HG03025 (cell line): ENCODE data around the gene CTTN.

Source experiments
- ATAC-seq: cut with Tn5 transposase; IDR thresholded peaks from one replicate; pipeline ENCODE4 v1.9.1; 2021; ENCODE audit warnings: mild to moderate bottlenecking, moderate library complexity; ENCODE audit not compliant: unreplicated experiment, low FRiP score

CTTN gene

DNA sequence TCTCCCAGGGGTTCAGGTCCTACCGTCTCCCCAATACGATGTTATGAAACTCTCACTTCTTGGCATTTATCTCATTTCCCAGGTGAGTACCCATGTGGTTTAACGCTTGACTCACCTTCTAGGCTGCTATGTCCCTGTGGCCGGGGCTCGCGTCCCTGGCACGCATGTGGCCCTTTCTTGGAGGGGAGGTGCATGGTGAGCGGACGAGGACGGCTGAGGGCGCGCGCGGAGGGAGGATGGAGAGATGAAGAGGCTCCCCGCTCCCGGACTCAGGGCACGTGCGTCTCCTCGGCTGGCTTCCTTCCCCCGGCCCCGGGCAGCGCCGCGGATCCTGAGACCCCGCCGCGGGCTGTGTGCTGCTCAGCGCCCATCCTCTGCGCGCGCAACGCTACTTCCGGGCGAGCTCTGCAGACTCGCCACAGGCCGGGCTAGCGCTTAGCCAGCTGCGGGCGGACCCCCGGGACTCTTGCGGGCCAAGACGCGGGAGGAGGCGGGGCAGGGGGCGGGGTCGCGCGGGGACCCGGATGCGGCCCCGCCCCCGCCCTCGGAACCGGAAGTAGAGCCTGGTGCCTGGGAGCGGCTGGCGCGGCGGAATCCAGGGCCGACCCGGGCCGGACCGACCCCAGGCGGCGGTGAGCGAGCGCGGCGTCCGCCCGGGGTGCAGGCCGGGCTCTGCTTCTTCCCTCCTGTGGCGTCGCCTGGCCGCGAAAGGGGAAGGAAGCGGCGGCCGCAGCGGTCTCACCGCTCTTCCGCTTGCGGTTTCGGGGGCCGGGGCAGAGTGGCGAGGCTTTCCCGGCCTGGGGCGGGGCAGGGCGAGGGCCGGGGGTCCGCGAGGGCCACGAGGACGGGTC lies at the start of gene CTTN:
TSS of gene CTTN (plus strand) at position 547 of the 851 bp plus-strand sequence. CDS start 8,769 bp downstream, outside the sequence.
- no peak for ATAC-seq

DNA sequence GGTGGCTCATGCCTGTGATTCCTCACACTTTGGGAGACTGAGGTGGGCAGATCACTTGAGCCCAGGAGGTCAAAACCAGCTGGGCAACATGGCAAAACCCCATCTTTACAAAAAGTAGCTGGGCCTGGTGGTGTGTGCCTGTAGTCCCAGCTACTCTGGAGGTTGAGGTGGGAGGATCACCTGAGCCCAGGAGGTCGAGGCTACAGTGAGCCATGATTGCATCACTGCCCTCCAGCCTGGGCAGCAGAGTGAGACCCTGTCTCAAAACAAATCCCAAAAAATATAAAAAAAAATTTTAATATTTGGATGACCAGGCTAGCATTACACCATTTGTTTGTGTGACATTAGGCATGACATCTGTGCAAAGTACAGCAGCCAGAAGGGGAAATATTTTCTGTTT lies 49.7 kb upstream of the CTTN start:
- no peak for ATAC-seq

DNA sequence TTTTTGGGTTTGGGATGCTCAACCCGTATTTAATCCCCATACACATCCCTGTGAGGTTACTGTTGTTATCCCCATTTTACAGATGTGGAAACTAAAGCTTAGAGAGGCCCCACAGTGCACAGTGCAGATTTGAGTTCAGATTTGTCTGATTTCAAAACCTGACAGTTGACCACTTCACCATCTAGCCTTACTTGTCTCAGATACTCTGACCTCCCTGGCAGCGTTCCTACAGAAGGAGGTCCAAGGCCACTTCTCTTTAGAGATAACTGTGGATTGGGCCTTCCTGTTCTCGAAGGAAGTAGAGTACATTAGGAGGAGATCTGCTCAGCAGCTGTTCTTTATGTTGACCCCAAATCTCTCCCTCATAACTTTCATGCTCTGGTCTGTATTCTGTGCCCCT lies 46.7 kb upstream of the CTTN start:
- no peak for ATAC-seq

DNA sequence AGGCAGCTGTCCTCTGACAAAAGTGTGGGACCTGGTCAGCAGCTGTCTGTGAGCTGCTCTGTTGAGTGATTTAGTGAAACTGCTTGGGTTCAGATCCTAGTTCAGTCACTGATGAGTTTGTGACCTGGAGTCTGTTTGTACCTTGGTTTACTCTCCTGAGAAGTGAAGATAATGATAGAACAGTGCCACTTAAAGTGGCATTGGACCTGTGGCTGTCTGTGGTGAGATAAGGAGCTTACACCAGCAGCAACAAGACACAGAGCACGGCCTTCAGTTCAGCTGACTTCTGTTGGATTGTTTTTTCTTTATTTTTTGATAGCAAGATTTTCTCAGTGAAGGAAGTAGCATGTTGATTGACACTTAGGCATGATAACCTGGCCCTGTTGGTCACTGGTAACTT lies 46.2 kb upstream of the CTTN start:
- ATAC-seq, result no peak

DNA sequence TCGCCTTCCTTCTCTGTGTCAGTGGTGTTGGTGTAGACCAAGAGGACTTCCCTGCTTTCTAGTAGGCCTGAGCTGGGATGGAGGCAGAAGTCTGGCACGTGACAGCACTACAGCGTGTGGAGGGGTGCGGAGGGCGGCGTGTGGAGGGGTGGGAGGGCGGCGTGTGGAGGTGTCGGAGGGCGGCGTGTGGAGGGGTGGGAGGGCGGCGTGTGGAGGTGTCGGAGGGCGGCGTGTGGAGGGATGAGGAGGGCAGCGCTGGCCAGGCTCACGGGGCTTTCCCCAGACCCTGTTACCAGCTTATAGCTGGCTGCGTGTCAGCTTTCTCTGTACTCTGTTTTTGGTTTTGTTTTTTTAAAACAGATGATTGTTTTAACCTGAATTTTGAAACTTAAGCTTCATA lies 45.7 kb upstream of the CTTN start:
- no peak for ATAC-seq

DNA sequence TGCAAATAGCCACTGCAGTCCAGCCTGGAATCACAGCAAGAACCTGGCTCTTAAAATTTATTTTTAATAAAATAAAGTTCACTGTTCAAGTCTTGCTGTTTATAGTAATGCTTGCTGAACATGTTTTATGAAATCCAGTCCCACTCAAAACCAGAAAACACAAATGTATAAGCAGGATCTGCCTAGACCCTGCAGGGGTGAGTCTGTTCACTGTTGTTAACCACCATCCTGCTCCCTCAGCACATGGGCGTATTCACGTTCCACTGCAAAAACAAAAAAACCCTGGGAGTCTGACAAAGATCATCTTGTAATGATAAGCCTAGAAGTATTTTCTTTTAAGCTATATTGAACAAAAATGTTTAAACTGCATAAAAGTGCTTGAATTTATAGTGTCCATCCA lies 45.0 kb upstream of the CTTN start:
- ATAC-seq, result no peak

DNA sequence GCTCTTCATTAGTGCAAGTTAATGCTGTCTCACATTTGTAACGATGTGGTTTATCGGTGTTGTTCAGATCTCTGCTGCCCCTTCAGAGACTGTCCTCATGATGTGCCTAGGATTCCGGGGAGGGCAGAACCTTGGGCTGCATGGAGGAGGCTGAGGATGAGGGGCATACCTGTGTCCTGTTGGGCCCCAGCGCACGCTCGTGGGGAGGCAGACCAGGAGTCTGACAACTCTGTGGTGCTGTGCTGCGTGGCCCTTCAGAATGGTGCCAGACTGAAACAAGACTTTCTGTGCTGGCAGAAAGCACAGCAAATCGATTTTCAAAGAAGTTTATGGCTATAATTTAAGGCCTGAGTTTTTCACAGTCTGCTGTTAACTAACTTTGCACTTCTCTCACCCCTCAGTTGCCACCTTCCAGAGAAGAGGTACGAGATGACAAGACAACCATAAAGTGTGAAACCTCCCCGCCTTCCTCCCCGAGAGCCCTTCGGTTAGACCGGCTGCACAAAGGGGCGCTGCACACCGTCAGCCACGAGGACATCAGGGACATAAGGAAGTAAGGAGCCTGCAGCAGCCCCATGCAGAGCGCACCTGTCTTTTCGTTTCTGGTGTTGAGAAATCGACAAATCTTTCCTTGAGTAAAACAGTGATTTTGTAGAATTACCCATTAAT lies 44.3 kb upstream of the CTTN start:
- ATAC-seq, result no peak

DNA sequence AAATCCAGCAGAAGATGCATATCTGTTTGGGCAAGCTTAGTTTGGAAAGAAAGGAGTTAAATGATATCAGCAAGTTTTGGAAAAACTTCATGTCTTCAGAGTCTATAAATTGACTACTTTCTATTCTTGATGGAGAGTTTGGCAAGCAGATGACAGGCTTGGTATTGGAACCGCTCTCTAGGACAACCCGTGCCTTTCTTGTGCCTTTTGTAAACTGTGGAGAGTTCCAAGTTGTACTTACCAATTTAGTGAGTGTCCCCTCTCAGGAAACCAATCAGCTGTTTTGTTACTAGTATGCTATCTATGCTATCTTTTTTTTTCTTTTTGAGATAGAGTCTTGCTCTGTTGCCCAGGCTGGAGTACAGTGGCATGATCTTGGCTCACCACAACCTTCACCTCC lies 43.7 kb upstream of the CTTN start:
- ATAC-seq, result no peak

DNA sequence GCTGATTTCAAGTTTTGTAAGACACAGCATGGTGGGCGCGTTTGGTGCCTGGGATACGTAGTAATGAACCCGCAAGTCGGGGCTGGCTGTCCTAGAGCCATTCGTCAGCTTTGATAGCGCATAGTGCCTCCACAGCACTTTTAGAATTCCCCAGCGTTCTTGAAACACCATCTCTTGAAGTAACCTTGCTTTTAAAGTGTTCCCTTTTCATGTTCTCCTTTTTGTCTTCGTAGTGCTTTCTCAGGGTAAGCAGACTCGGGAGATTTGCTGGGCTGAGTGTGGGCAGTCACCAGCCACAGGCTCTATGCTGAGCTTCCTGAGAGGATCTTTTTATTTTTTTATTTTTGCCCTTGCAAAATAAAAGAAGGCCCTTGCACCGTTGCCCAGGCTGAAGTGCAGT lies 39.6 kb upstream of the CTTN start:
- ATAC-seq, result no peak

DNA sequence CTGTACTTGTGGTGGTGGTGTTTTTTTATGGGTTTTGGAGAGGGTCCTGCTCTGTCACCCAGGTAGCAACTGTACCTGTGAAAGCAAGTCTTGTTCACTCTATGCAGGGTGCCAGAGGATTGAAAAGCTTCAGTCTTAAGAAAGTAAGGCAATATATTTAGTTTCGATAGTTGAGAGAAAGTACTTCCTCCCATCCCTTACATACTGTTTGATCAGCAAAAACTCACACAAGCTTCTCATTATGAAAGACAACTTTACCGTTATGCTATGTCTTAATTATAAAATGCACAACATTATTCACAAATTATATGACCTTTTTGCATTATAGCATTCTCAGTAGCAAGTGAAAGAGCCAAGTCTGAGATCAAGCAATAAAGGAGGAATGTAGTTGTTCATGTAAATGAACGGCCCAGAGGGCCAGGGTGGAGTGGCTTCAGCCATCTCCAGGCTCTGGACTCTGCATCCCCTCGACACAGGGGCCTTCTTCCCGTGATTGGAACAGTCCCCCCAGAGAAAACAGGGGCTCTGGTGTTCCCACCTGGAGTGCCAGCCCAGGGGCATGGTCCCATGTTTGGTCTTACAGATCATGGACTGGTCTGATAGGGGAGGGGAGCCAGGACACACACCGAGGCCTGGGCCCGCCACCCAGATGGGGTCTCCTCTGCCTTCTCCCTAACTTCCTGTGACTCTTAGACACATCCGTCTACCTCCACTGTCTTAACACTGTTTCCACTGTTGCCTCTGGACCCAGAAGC lies 38.7 kb upstream of the CTTN start:
- ATAC-seq, result no peak

DNA sequence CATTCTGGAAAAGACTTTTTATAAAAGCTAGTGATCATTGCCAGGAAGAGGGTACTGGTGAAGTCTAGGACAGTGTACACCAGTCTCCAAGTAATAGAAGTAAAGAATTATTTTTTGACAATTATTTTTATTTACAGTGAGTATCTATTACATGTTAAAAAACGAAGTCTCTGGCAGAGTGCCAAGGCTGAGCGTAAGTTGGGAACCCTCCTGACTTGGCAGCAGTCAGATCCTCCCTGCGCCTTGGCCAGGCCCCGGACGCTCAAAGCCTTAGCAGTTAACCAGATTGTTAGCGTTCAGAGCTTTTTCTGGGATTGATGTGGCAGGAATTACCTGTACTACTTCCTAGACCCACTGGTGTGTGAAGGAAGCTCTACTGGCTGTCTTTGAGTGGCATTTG lies 38.1 kb upstream of the CTTN start:
- ATAC-seq, result no peak

DNA sequence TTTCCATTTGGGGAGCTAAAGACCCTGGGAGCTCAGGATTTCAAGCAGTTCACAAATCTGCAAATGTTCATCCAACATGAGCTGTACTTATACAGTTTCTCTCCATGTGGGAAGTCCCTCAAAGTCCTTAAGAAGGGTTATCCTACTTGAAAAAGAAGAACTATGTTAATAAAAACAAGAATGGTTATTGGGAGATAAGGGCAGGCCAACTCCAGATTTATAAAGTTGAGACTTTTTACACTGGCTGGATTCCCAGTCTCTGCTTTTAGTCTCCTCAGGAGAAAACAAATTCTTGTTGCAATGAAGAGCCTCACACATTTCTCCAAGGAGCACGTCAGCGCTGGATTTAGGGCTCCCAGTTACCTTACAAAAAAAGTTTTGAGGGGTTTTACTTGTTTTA lies 34.2 kb upstream of the CTTN start:
- no peak for ATAC-seq

DNA sequence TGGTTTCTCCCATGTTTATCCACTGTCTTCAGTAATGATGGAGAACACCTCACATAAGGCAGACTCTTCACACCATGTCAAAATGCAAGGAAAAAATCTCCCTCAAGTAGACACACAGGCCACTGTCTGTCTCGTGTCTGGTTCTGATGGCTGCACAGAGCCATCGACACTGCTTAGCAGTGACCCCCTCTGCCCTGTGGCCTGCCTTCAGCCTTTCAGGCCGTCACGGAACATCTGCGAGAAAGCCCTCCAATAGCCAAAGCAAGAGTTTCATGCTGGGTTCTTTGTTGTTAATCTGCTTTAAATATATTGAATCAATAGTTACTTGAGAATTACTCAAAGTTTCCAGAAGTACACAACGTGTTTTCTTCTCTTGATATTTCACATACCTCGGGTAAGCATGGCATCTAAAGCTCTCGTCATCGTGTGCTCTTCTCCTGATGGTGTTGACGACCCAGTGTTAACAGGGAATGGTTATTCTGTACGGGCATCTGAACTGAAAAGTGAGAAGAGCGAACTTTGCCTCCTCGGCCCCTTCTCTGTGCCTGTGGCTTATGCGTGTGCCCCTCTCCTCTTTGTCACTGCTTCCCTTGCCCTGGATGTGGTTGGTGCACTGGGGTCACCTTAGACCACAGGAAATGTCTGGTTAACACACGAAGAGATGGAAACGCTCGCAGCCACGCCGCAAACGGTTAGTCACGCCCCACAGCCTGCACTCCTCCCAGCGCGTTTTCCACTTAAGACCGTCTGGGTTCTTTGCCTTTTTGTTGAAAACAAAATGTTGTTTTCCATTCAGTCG lies 33.4 kb upstream of the CTTN start:
- ATAC-seq, result no peak

DNA sequence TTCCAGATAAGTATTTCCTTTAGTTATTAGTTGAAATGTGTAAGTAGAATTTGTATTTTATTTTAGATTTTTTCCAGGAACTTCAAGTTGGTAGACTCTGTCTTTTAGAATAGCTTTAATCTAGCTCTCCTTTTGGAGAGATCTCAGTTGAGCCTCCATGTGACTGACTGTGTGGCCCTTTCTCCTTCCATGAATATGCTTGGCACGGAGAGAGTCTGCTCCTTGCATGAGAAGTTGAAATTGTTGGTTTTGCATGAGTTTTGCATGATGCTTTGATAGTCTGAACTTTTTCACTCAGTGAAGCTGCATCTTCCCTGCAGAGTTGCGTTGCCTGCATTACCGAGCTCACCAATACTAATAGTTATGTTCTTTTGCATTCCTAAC lies 32.8 kb upstream of the CTTN start:
- no peak for ATAC-seq

DNA sequence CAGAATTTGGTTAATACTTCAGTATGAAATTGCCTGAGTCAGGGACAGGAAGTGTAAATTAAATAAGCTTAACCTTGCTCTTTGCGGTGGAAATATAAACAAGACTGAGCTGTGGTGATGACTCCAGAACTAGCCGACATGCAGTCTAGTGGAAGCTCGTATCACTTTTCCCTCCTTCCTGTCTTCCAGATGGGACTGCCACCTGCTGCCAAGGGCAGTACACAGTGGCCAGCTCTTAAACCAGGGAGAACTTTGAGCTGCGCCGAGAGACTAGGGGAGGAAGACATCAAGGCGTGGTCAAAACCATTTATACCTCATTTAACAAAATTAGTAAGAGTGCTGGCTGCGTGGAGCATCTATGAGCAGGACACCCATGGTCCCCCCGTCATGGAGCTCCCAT lies 31.3 kb upstream of the CTTN start:
- no peak for ATAC-seq

DNA sequence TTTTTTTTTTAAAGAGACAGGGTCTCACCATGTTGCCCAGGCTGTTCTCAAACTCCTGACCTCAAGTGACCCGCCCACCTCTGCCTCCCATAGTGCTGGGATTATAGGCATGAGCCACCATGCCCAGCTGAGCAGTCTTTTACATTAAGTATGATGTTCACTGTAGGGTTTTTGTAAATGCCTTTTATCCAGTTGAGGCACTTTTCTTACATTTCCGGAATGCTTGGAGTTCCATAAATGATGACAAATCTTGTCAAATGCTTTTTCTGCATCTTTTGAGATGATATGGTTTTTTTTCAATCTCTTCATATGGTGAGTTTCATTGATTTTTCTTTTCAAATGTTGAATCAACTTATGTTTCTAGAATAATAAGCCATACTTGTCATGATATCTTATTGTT lies 29.4 kb upstream of the CTTN start:
- no peak for ATAC-seq

DNA sequence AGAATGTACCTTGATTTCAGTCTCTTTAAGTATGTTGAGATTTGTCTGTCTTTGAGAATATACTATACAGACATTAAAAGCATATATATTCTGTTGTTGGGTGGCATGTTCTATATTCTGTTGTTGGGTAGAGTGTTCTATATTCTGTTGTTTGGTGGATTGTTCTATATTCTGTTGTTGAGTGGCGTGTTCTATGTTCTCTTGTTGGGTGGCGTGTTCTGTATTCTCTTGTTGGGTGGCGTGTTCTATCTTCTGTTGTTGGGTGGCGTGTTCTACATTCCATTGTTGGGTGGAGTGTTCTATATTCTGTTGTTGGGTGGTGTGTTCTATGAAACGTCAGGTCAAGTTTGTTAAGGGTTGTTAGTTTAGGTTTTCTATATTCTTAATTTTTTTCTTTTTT lies 27.1 kb upstream of the CTTN start:
- ATAC-seq, result no peak

DNA sequence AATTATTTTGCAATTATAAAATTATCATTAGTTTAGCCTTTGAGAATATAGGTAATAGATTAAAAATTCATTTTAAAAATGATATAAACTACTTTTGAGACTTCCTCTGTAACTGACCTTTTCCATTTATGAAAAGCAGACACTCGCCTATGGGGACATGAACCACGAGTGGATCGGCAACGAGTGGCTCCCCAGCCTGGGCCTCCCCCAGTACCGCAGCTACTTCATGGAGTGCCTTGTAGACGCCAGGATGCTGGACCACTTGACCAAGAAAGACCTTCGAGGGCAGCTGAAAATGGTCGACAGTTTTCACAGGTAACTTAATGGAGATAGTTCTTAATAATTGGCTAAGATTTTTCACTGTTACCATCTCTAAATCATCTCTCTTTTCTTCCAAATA lies 26.3 kb upstream of the CTTN start:
- no peak for ATAC-seq

DNA sequence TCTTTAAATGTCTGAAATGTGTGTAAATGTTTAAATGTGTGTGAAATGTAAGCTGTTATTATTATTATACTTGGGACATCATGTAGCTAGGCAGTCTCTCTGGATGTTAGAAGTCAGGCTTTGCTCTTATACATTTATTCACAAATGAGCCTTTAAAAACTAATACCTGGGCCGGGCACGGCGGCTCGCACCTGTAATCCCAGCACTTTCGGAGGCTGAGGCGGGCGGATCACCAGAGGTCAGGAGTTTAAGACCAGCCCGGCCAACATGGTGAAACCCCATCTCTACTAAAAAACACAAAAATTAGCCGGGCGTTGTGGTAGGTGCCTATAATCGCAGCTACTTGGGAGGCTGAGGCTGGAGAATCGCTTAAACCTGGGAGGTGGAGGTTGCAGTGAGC lies 21.7 kb upstream of the CTTN start:
- ATAC-seq, result no peak

DNA sequence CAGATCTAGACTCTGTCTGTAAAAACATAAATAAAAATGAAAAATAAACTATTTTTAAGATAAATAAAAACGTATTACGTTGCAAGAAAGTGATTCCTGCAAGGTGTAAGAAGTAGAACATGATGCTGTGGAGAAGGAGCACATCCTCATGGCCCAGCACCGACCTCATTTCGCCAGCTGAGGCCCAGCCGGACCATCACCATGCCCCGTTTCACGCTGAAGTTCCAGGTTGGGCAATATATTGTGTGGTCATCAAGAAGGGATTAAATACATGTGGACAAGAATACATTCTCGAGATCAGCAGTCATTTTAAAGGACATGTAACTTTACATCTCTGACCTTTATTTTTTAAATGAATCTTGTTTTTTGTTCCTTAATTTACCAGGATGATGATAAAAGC lies 20.7 kb upstream of the CTTN start:
- ATAC-seq, result no peak
